Left ventricle myocardium superior (tissue), 1 donor: Measurements from ENCODE around the gene CMSS1. TPM values are rescaled to one million over a fixed set of nuclear protein-coding genes. Genes with fewer than 3 reads are reported as not detected.

Experiments used
- ATAC-seq: fragments of 200-7000 bp; cut with Tn5 transposase; one replicate; pipeline ENCODE4 v1.9.1; 2020; ENCODE audit warnings: mild to moderate bottlenecking, moderate library complexity
- DNase-seq: peaks from one replicate; pipeline ENCODE4 v3.0.0-alpha.2; 2020
- intact Hi-C: fragments of 100-400 bp; cut with micrococcal nuclease; formaldehyde crosslinking; loops from one replicate; pipeline ENCODE4 v1.11.0; 2022
- total RNA-seq: library from RNA; stranded (reverse); fragmentation: NEBNext Ultra II Directional; extraction: Animal tissue kit (Norgen Biotek cat#: 25700); gene quantifications from one replicate; pipeline ENCODE4 v1.2.1, GENCODE V29; 2021
- donor health status: DM: no; HTN: yes; CAD: no; lungs with severe emphysema.

Gene CMSS1
- total RNA-seq, 1 donor from 2014 or later = 34.5 TPM

DNA sequence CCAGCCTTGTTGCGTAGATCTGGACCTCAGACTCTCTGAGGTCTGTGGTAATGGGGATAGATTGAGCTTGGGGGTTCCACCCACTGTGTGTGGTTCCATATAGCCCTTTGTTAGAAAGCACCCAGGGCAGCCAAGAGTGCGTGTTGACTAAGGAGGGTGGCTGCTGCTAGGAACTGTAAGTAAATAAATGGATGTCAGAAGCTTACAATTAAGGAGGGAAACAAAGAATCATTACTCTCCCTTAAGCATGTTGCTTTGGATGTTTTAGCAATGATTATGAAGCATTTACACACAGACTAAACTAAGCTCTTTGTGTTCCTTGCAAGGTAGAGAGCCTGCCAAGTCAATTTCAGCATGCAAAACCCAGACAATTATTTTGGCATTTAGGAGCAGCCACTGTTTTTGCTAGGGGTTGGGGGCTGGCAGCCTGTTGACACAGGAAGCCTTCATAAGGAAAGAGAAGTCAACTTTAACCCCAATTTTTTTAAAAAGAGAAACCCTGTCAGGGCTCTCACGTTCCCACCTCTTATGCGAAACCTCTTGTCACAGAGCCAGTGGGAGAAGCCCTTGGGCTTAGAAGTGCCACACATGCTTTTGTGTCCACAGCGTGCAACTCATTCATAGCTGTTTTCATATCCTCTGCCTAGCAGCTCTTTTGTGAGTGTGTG, 127.8 kb downstream of the CMSS1 start:
- peak; percentile 75 for ATAC-seq
- intact Hi-C loops = no loop called here
- DNase-seq = peak; percentile 27

DNA sequence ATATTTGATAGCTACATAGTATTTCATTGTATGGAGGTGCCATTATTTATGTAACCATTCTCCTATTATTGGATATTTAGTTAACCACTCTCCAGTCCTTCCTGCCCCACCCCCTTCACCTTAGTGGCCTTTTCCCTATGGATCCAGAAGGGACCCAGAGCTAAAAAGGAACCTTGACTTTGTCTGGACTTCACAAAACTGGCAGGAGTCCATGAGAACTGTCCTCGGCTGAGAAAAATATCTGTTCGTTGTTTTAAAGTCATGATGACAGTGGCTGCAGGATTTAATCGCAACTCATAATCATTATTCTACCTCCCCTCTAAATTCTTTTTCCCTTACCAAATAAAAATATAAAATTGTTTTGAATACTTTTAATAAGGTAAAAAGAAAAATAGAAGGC, 129.7 kb downstream of the CMSS1 start:
- ATAC-seq = no peak
- intact Hi-C loops = no loop called here

DNA sequence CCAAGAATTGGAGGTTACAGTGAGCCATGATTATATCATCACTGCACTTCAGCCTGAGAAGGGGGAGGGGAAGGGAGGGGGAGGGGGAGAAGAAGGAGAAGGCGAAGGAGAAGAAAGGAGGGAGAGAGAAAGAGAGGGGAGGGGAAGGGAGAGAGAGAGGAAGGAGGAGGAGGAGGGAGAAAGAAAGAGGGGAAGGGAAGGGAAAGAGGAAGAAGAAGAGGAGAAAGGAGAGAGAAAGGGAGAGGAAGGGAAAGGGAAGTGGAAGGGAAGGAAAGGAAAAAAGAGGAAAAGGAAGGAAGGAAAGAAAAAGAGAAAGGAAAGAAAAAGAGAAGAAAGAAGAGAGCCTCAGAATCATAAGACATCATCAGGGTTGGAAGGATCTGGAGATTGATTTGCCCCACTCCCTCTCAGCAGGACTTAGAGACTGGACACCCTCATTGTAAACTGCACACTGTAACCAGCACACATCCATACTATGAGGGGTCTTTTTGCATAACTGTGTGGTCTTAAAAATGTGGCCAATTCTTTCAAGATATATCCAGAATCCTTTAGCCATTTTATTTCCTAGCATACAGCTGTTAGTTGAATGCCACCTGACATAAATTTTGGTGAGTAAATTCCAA, 130.9 kb downstream of the CMSS1 start:
- no peak for ATAC-seq
- intact Hi-C loops = no loop called here
- no peak for DNase-seq

More for the DNA sequence above, 129.7 kb downstream of the CMSS1 start:
- no peak for DNase-seq

DNA sequence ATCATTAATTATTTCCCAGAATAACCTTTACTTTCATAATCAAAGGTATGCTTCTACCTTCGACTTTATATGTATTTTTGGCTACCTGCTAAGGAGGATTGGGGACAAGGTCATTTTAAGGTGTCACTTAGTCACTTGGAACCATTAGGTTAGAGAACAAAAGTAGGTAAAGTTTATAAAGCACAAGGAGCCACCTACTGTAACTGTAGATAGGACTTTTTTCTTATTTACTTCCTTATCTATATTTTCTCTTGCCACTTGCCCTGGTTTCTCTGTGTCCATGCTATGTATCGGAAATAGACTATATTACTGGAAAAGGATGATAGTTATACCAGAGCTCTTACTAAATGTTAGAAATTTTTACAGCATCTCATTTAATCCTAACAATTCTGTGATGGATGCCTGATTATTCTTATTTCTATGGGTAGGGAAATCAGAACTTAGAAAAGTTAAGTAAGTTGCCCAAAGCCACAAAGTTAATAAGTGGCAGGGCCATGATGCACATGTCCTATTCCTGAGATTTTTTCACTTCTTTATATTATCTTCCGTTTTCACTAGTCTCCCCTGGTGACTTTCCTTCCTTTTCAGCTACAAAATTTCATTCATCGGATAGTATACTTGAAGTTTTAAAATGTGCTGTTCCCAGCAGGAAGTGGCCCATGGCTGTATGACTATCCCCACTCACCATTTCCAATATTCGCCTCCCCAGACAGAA, 132.5 kb downstream of the CMSS1 start:
- intact Hi-C loops = no loop called here
- ATAC-seq (no peak), DNase-seq (no peak)

DNA sequence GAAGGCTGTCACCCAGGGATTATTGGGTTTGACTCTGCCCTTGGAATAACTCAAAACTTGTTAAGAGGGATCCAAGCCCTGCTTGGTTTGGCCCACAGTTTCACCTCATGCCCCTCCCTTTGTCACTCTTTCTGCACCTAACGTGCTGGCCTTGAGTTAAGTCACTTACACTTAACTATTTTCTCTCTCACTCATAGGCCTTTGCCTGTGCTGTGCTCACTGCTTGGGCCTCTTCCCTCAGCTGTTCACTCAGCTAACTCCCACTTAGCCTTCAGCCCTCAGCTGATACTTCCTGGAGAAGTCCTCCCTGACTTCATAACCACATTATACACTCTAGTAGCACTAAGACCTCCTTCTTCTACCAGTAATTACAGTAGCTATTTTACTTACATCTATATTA, 133.3 kb downstream of the CMSS1 start:
- no peak for DNase-seq
- no peak for ATAC-seq
- intact Hi-C loops = no loop called here

DNA sequence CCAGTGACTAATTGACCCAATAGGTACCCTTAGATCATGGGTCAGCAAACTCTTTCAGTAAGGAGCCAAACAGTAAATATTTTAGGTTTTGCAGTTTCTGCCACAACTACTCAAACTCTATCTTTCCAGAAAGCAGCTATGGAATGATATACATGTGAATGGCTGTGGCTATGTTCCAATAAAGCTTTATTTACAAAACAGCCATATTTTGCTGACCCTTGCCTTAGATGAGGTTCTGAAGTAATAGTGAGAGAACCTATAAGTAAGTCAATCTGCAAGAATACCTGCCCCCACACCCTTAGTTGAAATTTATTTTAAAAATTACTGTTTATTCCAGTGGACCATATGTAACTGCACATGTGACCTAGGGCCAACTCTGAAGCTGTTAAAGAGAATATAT, 134.0 kb downstream of the CMSS1 start:
- intact Hi-C loops = no loop called here
- ATAC-seq (no peak), DNase-seq (no peak)

DNA sequence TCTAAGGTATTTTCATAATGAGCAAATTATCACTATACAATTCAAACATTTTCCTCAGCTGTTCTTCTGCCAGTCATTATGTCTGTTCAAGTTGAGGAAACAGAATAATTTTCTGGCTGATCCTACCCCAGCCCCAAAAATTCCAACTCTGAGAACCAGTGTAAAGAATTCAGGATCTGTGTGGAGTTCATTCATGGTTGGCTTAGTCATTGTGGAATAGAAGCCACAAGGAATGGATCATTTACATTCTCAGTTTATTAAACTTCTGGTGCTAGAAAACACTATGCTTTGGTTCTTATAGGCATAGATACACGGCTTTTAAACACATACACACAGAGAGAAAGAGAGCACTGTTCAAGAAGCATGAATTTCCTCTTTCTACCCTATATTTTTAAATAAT, 134.6 kb downstream of the CMSS1 start:
- intact Hi-C loops = no loop called here
- no peak for DNase-seq
- no peak for ATAC-seq

DNA sequence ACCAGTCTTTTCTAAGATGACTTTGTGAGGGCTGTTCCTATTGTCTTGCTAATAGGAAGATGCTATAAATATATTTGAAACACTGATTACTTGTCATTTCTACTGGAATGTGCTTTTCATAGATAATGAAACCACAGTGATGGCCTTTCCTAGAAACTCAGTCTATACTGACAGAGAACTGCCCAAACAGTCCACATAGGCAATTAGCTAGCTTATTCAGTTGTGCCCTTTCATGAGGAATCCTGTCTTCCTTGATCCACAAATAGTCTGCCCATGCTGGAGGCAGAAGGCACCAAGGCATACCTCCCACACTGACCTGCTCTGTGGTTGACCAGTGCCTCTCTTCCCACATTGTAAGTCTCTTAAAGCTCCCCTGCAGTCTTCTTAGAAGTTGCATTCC, 135.9 kb downstream of the CMSS1 start:
- no peak for DNase-seq
- ATAC-seq = no peak
- intact Hi-C loops = no loop called here

DNA sequence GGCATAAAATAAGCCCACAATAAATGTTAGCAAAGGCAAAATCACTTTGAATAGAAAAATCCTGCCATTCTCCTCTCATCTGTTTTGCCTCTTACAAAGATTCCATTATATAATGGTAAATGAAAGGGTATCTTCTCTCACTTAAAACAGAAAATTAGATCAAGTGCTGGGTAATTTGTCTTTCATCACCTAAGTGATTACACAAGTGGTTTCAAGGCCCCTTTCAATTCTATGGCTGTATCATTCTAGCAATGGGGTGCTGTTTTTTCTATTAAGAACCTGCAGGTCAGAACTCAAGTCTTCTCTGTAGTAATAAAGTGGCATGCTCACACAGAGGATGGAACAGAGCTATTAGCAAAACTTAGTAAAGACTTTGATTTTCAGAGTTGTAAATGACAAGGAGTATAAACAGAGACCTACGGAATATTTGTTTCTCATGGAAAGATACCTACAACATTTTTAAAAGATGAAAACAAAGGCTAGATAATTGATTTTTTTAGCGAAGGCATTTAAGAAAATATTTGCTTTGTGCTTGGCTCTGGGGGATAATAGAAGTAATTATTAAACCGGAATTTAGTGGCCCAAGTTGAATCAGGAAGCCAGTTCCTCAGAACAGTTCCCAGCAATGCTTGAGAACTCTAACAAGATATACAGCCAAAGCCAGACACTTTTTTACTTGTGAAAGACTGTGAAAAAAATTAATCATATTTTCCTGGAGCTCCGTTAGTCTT, 137.4 kb downstream of the CMSS1 start:
- intact Hi-C loops = no loop called here
- DNase-seq (no peak), ATAC-seq (no peak)

DNA sequence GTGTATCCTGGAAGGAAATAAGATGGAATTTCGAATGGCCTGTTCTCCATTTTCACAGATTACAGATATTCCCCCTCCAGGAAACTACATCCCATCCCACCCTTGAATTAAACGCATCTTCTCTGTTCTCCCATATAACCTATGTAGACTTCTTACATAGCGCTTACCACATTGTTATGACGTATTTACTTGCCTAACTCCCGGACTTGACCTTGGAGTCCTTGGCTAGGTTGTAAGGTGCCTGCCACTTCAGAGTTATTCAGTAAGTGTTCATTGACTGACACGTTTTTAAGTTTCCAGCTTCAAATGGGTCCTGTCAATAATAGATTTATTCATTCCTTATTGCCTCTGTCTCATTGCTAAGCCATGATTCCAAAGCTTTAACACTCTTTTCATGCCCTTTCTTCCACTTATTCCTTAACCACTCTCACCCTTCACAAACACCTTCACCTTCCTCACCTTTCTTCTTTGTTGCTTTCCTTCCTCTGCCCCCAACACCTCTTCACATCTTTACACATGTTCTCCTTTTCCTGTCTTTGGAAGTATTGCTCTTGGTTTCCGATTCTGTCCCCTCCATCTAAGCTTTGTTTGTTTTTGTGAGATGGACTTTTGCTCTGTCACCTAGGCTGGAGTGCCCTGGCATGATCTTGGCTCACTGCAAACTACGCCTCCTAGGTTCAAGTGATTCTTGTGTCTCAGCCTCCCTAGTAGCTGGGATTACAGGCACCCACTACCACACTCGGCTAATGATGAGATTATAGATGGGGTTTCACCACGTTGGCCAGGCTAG, 138.3 kb downstream of the CMSS1 start:
- ATAC-seq = no peak
- DNase-seq = no peak
- intact Hi-C loops = no loop called here

DNA sequence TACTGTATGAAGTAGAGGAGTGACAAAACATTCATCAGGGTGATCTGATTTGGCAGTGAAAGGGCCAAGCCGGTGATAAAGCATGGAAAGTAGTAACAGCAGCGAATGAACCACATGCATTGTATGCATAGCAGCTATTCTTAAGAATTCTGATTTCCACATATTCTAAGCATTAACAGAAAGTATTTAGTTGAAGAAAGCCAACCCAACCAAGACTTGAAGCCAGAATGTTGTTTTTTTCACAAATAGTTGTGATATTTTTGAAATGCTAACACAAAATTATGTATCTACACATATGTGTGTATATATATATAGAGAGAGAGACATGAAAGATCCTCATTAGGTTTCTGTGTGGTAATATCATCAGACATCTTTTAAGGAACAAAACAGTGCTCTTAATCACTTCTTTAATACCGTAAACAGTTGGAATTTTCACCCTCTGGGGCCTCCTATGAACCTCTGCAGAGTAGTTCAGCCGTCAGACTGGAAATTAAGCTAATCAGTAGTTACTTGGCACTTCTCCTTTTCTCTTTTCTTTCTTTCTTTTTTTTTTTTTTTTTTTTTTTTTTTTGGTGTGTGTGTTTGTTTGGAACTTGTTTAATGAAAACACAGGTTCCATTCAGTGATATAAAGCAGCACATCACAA, 139.6 kb downstream of the CMSS1 start:
- DNase-seq = no peak
- intact Hi-C loops = no loop called here
- ATAC-seq = no peak

DNA sequence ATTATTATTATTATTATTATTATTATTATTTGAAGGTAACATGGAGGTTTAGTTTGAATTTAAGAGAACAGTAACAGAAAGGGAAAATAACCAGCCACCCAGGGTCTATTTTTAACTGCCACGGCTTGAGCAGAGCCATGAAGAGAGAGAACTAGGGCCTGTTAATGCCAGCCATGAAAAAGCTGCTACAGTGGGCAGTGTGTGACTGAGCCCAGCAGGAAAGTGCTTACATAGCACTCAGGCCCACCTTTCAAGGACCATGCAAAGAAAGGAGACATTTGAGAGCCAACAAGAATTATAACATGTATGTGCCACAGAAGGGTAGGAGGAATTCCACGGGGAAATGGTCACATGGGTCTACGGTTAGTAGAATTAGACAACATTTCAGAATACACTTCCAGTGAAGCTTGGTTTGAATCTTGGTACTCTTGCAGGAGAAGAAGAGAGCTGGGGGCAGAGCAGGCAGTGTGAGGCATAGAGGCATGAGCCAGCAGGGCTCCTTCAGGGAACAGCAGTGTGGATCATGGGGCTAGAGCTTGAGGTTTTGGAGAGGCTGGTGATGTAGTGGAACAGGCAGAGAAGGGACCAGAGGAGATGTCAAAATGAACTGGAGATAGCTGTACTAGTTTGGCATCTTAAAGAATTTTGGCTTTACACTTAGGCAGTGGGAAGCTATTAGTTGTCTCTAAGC, 140.7 kb downstream of the CMSS1 start:
- no peak for DNase-seq
- peak; percentile 63 for ATAC-seq
- intact Hi-C loops = no loop called here

DNA sequence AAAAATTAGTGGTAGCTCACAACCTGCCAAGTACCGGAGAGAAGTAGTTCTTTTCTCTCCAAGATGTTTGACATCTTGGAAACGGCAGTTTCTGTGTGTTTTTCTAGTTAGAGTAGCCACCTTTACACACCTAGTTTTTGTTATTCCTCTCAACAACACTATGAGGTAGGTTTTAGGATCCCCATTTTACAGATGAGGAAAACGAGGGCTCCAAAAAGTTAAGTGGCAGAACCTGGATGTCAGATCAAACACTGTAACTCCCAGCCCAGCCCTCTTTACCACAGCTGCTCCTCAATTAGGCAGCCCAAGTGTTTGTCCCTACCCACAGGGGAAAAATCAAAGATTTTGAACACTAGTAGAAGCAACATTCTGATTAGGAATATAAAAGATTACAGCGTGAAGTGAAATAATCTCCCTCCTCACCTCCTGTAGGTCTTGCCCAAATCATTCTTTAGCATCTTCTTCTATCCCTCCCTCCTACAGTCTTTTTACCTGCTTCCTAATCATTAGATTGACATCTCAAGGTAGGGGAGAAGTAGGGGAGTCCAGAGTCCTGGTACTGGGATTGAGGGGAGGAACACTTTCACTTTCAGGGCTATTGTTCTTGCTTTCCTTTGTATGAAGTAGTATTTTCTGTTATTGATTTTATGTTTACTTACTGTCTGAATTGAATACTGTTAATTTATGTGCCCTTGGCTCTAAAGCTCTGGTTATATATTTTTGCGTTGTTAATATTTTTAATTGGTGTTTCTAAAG, 142.6 kb downstream of the CMSS1 start:
- ATAC-seq = no peak
- no peak for DNase-seq
- intact Hi-C loops = no loop called here

DNA sequence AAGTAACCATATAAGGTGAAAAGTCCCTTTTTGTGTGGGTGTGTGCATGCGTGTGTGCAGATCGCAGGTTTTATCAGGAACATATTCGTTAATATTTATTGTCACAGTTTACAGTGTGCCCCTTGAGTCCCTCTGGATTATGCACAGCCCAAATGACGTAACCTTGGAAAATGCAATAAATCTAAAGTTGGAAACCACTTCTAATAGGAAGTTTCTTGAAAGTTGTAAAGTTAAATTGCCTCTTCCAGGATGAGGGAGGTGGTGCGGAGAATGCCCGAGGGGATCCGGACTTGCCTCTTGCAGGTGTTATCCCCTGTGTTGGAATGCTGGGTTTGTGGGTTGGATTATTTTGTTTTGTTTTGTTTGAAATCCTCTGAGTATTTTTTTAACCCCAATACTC, 143.3 kb downstream of the CMSS1 start:
- DNase-seq = no peak
- ATAC-seq = no peak
- intact Hi-C loops = no loop called here

DNA sequence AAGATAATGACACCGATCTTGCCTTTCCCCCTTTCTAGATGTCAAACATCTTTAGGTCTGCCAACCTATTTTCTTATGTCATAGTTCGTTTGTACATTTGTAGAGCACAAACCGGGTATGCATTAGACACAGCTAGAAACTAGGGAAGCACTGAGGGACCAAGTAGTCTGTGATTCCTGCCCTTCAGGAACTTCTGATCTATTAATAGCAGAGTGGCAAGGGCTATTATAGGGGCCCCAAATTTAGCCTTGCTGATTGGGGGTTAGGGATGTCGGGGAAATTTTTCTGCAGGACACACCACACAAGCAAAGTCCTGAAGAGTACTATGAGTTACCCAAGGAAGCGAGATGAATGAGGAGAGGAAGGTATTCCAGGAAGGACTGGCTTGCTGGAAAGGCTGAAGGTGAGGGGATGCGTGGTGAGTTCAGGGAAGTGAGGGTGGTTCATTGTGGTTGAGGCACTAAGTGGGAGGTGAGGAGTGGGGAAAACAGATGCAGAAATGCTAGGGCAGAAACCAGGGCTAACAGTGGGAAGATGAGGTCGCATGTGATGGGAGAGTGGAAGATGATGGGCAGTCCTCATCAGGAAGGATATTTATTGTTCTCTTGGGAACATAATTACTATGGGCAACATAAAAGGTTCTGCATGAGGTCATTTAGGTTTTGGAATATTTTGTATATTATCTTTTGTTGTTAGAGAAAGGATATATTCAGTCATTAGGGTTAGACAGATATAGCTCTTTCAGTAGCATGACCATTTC, 144.3 kb downstream of the CMSS1 start:
- intact Hi-C loops = no loop called here
- no peak for DNase-seq
- ATAC-seq = peak; percentile 71

DNA sequence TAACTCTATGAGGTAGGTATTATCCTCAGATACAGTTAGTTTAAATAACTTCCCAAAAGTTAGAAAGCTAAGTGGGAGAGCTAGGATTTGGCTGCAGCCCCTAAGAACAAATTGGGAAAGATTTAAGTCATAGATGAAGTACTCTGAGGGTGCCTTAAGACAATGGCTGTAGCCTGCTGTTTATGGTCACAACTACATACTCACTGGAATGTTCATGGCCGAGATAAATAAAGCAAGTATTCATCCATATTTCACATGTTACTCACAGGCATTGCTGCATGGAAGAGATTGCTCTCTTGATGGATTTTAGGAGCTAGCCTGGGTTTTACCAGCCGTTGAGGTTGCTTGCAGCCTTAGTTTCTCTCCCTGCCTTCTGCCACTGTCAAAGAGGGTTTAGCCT, 145.0 kb downstream of the CMSS1 start:
- ATAC-seq = no peak
- no peak for DNase-seq
- intact Hi-C loops = no loop called here

DNA sequence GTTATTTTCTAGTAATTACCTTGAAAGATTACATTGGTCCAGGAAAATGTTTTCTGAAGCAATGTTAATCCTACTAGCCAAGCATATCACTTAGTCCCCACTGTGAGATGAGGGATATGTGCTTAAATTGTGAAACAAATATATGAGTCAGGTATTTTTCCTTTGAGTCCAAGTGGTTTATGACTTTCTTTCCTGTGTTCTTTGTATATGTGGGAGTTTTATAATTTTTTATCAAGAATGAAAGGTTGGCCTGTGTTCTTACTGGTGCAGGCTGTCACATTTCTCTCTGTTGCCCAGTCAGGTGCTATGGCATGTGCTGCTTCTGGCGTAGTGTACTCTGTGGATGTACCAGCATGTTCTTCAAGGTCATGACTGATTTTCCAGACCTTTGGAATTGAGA, 147.4 kb downstream of the CMSS1 start:
- DNase-seq (no peak), ATAC-seq (peak; percentile 69)
- intact Hi-C loops = no loop called here
